Tibial artery (tissue), 4 donors: ENCODE results near the gene ZNF521.

Experiments used
- DNase-seq, 2 donors: peaks; one replicate each; pipeline ENCODE4 v3.0.0-alpha.2; 2019
- H3K27ac ChIP-seq, 2 donors: fragments of 200-600 bp; sonication (generic) in 1 of 2; 1 replicate in 1 of 2; 2 replicates in 1 of 2; pipeline ENCODE4 v1.5.1; 2018 to 2019; ENCODE audit warnings: mild to moderate bottlenecking in 1 of 2
- H3K27me3 ChIP-seq, 2 donors: fragments of 200-600 bp; sonication (generic) in 1 of 2; one replicate each; pipeline versions ENCODE4 v1.5.1 to v1.6.0; 2016 to 2019
- H3K36me3 ChIP-seq, 3 donors: fragments of 200-600 bp; sonication (generic) in 2 of 3; one replicate each; pipeline ENCODE4 v1.5.1; 2016 to 2019; ENCODE audit warnings: mild to moderate bottlenecking in 2 of 3
- H3K4me1 ChIP-seq, 4 donors: fragments of 200-600 bp; sonication (generic) in 2 of 4; 1 replicate in 3 of 4; 2 replicates in 1 of 4; pipeline ENCODE4 v1.5.1; 2016 to 2019
- H3K4me3 ChIP-seq, 2 donors: fragments of 200-600 bp; sonication (generic) in 1 of 2; 1 replicate in 1 of 2; 2 replicates in 1 of 2; pipeline ENCODE4 v1.5.1; 2018 to 2019; ENCODE audit warnings: mild to moderate bottlenecking in 2 of 2
- H3K9me3 ChIP-seq, 3 donors: fragments of 200-600 bp; sonication (generic) in 1 of 3; one replicate each; pipeline ENCODE4 v1.5.1; 2016 to 2019
- intact Hi-C: fragments of 100-400 bp; cut with DNase I; formaldehyde crosslinking; loops from one replicate; pipeline ENCODE4 v1.15.0; 2023; ENCODE audit warnings: low total_unique reads
- TF ChIP-seq, protein P1 (sequence below), 2 experiments: fragments of 200-600 bp in 1 of 2; fragments of 450-650 bp in 1 of 2; IDR thresholded peaks; one replicate each; pipeline ENCODE4 v1.5.1; 2017 to 2019; ENCODE audit warnings: antibody characterized with exemption in 2 of 2, mild to moderate bottlenecking in 1 of 2, moderate library complexity in 1 of 2

The ZNF521 gene

DNA sequence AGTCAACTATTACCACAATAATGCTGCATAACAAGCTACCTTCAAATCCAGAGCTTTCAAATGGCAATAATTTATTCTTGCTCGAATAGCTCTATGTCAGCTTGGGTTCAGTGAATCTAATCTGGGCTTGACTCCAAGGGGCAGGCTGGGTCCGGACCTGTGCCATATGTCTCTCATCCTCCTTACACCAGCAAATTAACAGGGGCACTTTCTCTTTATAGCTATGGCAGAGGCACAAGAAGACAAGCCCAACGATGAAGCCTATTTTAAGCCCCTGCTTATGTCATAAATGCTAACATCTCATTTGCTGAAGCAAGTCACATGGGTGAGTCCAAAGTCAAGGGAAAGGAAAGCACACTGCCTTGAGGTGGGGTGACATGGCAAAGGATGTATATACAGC lies 13.3 kb upstream of the ZNF521 start:
- H3K36me3 ChIP-seq, result no peaks in the 10 kb centered on the region
- TF ChIP-seq, protein P1, sequence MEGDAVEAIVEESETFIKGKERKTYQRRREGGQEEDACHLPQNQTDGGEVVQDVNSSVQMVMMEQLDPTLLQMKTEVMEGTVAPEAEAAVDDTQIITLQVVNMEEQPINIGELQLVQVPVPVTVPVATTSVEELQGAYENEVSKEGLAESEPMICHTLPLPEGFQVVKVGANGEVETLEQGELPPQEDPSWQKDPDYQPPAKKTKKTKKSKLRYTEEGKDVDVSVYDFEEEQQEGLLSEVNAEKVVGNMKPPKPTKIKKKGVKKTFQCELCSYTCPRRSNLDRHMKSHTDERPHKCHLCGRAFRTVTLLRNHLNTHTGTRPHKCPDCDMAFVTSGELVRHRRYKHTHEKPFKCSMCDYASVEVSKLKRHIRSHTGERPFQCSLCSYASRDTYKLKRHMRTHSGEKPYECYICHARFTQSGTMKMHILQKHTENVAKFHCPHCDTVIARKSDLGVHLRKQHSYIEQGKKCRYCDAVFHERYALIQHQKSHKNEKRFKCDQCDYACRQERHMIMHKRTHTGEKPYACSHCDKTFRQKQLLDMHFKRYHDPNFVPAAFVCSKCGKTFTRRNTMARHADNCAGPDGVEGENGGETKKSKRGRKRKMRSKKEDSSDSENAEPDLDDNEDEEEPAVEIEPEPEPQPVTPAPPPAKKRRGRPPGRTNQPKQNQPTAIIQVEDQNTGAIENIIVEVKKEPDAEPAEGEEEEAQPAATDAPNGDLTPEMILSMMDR (IDR thresholded peaks at IDR 0.05), result no peak
- DNase-seq, result no peak
- no peaks in the 10 kb centered on the region for H3K9me3 ChIP-seq
- no peak overlapping the region for H3K4me3 ChIP-seq
- no peak overlapping the region for H3K27ac ChIP-seq
- H3K4me1 ChIP-seq, result no peaks in the 10 kb centered on the region
- peaks cover 0 to under 1% of the 10 kb centered on the region in 2 donors for H3K27me3 ChIP-seq
- intact Hi-C loops, result no loop called here

- Histone ChIP-seq H3K27ac (no peak overlapping the region), H3K36me3 (no peaks in the 10 kb centered on the region), H3K27me3 (no peaks in the 10 kb centered on the region), H3K4me3 (no peak overlapping the region), H3K9me3 (no peaks in the 10 kb centered on the region), H3K4me1 (no peaks in the 10 kb centered on the region)
- TF ChIP-seq, protein P1 (IDR thresholded peaks at IDR 0.05), result no peak
- DNase-seq, result no peak
- intact Hi-C loops, result no loop called here
These were observed 12.8 kb upstream of the ZNF521 start for GRCh38 chr18:25364732-25365131.

- H3K27me3 ChIP-seq, result no peaks in the 10 kb centered on the region
- DNase-seq, result no peak
- intact Hi-C loops, result no loop called here
- H3K4me3 ChIP-seq, result no peak overlapping the region
- H3K36me3 ChIP-seq, result no peaks in the 10 kb centered on the region
- H3K4me1 ChIP-seq, result no peaks in the 10 kb centered on the region
- H3K27ac ChIP-seq, result no peak overlapping the region
- no peaks in the 10 kb centered on the region for H3K9me3 ChIP-seq
- TF ChIP-seq, protein P1 (IDR thresholded peaks at IDR 0.05), result no peak
These were observed 8.4 kb upstream of the ZNF521 start for GRCh38 chr18:25360301-25360899.

- H3K9me3 ChIP-seq, result no peaks in the 10 kb centered on the region
- no peaks in the 10 kb centered on the region for H3K36me3 ChIP-seq
- H3K27me3 ChIP-seq, result peaks cover 0 to 19% of the 10 kb centered on the region in 2 donors
- H3K27ac ChIP-seq, result peak overlapping the region in 1 of 2 donors; percentile 25
- peaks cover 0 to 33% (median 5%) of the 10 kb centered on the region in 4 donors for H3K4me1 ChIP-seq
- TF ChIP-seq, protein P1 (IDR thresholded peaks at IDR 0.05), result no peak
- intact Hi-C loops, result loop anchor here (5.0 to 10.0 kb wide), 2 partner anchors 121 to 152 kb away; no protein-coding TSS in a partner anchor
- no peak for DNase-seq
- H3K4me3 ChIP-seq, result peak overlapping the region in 1 of 2 donors; percentile 76
These were observed 1.1 kb upstream of the ZNF521 start for GRCh38 chr18:25353080-25353479.

GRCh38 chr18:25352629-25353005 lies 651 bp upstream of the ZNF521 start:
- Histone ChIP-seq H3K9me3 (no peaks in the 10 kb centered on the region), H3K4me1 (peaks cover 0 to 33% (median 5%) of the 10 kb centered on the region in 4 donors), H3K27me3 (peaks cover 0 to 19% of the 10 kb centered on the region in 2 donors), H3K27ac (peak overlapping the region in 1 of 2 donors; percentile 25), H3K36me3 (no peaks in the 10 kb centered on the region), H3K4me3 (peak overlapping the region; percentile 67 to 76)
- TF ChIP-seq, protein P1 (IDR thresholded peaks at IDR 0.05), result no peak
- no peak for DNase-seq
- intact Hi-C loops, result loop anchor here (5.0 to 10.0 kb wide), 2 partner anchors 120 to 152 kb away; no protein-coding TSS in a partner anchor
